Measurements from ENCODE around the gene SULT1A2. TPM values are rescaled to one million over a fixed set of nuclear protein-coding genes. Genes with fewer than 3 reads are reported as not detected.
"Not testable (repeated sequence)": the region's sequence is repeated elsewhere in the genome, so short reads cannot be mapped to it uniquely, and the experiment has no call there.

The SULT1A2 gene
- total RNA-seq, 1 experiment from 2014 or later: 0.43 TPM

GRCh38 chr16:28610595-28611191 lies 13.8 kb upstream of the SULT1A2 start:
- H3K27me3 Mint-ChIP-seq (ENCODE audit: insufficient read depth, unreplicated experiment): no peaks in the 10 kb centered on the region

GRCh38 chr16:28609631-28610594 lies 13.1 kb upstream of the SULT1A2 start, which contains the start of gene SULT1A1:
Gene SULT1A1, minus strand, starts transcription at chr16:28610044. Its CDS starts 1,189 bp downstream, at chr16:28608855.
- Histone ChIP-seq H3K36me3 (ENCODE audit: control insufficient read depth, insufficient read depth, low read length) (no peaks in the 10 kb centered on the region), H3K27me3 (replicated peaks; ENCODE audit: control insufficient read depth, insufficient read depth, low read length) (no peaks in the 10 kb centered on the region), H3K9me3 (no peaks in the 10 kb centered on the region), H3K4me1 (no peaks in the 10 kb centered on the region), H3K4me3 (ENCODE audit: low read depth, low read length) (no peak within 1 kb of the TSS)
- Mint-ChIP-seq H3K9me3 (ENCODE audit: unreplicated experiment) (no peaks in the 10 kb centered on the region), H3K36me3 (ENCODE audit: insufficient read depth, unreplicated experiment) (peaks cover 6% of the 10 kb centered on the region), H3K27me3 (ENCODE audit: insufficient read depth, unreplicated experiment) (no peaks in the 10 kb centered on the region), H3K27ac (ENCODE audit: unreplicated experiment) (no peak within 1 kb of the TSS), H3K4me1 (ENCODE audit: low read depth, unreplicated experiment) (no peaks in the 10 kb centered on the region), H3K4me3 (ENCODE audit: unreplicated experiment) (no peak within 1 kb of the TSS)
- TF ChIP-seq, protein P1, sequence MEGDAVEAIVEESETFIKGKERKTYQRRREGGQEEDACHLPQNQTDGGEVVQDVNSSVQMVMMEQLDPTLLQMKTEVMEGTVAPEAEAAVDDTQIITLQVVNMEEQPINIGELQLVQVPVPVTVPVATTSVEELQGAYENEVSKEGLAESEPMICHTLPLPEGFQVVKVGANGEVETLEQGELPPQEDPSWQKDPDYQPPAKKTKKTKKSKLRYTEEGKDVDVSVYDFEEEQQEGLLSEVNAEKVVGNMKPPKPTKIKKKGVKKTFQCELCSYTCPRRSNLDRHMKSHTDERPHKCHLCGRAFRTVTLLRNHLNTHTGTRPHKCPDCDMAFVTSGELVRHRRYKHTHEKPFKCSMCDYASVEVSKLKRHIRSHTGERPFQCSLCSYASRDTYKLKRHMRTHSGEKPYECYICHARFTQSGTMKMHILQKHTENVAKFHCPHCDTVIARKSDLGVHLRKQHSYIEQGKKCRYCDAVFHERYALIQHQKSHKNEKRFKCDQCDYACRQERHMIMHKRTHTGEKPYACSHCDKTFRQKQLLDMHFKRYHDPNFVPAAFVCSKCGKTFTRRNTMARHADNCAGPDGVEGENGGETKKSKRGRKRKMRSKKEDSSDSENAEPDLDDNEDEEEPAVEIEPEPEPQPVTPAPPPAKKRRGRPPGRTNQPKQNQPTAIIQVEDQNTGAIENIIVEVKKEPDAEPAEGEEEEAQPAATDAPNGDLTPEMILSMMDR (IDR thresholded peaks at IDR 0.05; ENCODE audit: insufficient read depth in 1 of 2, low read depth in 1 of 2, low read length in 1 of 2, severe bottlenecking in 1 of 2, unreplicated experiment in 1 of 2): no peak
- BruUV-seq (replicated peaks): no TSS peak
- DNase-seq: no peak
- CTCF ChIA-PET: no interaction called here
- POLR2A ChIA-PET: no interaction called here
- intact Hi-C loops (cut with micrococcal nuclease; ENCODE audit: unreplicated experiment): no loop called here

More at GRCh38 chr16:28610595-28611191, 13.8 kb upstream of the SULT1A2 start:
- Histone ChIP-seq H3K4me1 (no peaks in the 10 kb centered on the region), H3K36me3 (ENCODE audit: control insufficient read depth, insufficient read depth, low read length) (no peaks in the 10 kb centered on the region), H3K4me3 (ENCODE audit: low read depth, low read length) (no peak overlapping the region), H3K27me3 (replicated peaks; ENCODE audit: control insufficient read depth, insufficient read depth, low read length) (no peaks in the 10 kb centered on the region), H3K9me3 (no peaks in the 10 kb centered on the region)
- no TSS peak for BruUV-seq (replicated peaks)
- no peak for DNase-seq
- intact Hi-C loops (cut with micrococcal nuclease; ENCODE audit: unreplicated experiment): no loop called here
- POLR2A ChIA-PET: no interaction called here
- Mint-ChIP-seq H3K4me3 (ENCODE audit: unreplicated experiment) (no peak overlapping the region), H3K9me3 (ENCODE audit: unreplicated experiment) (no peaks in the 10 kb centered on the region), H3K27ac (ENCODE audit: unreplicated experiment) (no peak overlapping the region), H3K36me3 (ENCODE audit: insufficient read depth, unreplicated experiment) (peaks cover 6% of the 10 kb centered on the region), H3K4me1 (ENCODE audit: low read depth, unreplicated experiment) (no peaks in the 10 kb centered on the region)
- CTCF ChIA-PET: no interaction called here
- TF ChIP-seq, protein P1 (IDR thresholded peaks at IDR 0.05; ENCODE audit: insufficient read depth in 1 of 2, low read depth in 1 of 2, low read length in 1 of 2, severe bottlenecking in 1 of 2, unreplicated experiment in 1 of 2): no peak

- not testable (repeated sequence) for BruUV-seq (replicated peaks)
Observed at GRCh38 chr16:28608867-28609596, 12.2 kb upstream of the SULT1A2 start.

DNA sequence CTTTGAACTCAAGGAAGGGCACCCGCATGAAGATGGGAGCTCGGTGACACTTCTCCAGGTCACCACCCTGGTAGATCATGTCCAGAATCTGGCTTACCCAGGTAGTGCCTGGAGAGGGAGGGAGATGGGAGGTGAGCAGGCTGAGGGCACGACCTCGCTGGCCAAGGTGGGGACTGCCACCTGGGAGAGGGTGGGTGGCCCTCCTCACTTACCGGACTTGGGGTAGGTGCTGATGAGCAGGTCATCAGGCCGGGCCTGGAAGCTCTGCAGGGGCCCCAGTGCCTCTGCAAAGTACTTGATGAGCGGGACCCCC lies 11.6 kb upstream of the SULT1A2 start:
- H3K4me1 ChIP-seq; DNase-seq; intact Hi-C loops (cut with micrococcal nuclease; ENCODE audit: unreplicated experiment); H3K4me3 Mint-ChIP-seq (ENCODE audit: unreplicated experiment); H3K36me3 ChIP-seq (ENCODE audit: control insufficient read depth, insufficient read depth, low read length); H3K27me3 ChIP-seq (replicated peaks; ENCODE audit: control insufficient read depth, insufficient read depth, low read length); H3K4me3 ChIP-seq (ENCODE audit: low read depth, low read length); CTCF ChIA-PET; H3K36me3 Mint-ChIP-seq (ENCODE audit: insufficient read depth, unreplicated experiment); BruUV-seq (replicated peaks); H3K27me3 Mint-ChIP-seq (ENCODE audit: insufficient read depth, unreplicated experiment); H3K9me3 Mint-ChIP-seq (ENCODE audit: unreplicated experiment); H3K4me1 Mint-ChIP-seq (ENCODE audit: low read depth, unreplicated experiment); POLR2A ChIA-PET; H3K27ac Mint-ChIP-seq (ENCODE audit: unreplicated experiment); H3K9me3 ChIP-seq: not testable (repeated sequence)

More at GRCh38 chr16:28608867-28609596, 12.2 kb upstream of the SULT1A2 start:
- DNase-seq; H3K27me3 Mint-ChIP-seq (ENCODE audit: insufficient read depth, unreplicated experiment); H3K27me3 ChIP-seq (replicated peaks; ENCODE audit: control insufficient read depth, insufficient read depth, low read length); CTCF ChIA-PET; H3K36me3 Mint-ChIP-seq (ENCODE audit: insufficient read depth, unreplicated experiment); H3K9me3 Mint-ChIP-seq (ENCODE audit: unreplicated experiment); intact Hi-C loops (cut with micrococcal nuclease; ENCODE audit: unreplicated experiment); H3K4me3 Mint-ChIP-seq (ENCODE audit: unreplicated experiment); H3K27ac Mint-ChIP-seq (ENCODE audit: unreplicated experiment); H3K4me1 ChIP-seq; H3K4me3 ChIP-seq (ENCODE audit: low read depth, low read length); POLR2A ChIA-PET; H3K9me3 ChIP-seq; H3K4me1 Mint-ChIP-seq (ENCODE audit: low read depth, unreplicated experiment); H3K36me3 ChIP-seq (ENCODE audit: control insufficient read depth, insufficient read depth, low read length): not testable (repeated sequence)

- H3K9me3 Mint-ChIP-seq (ENCODE audit: unreplicated experiment); H3K4me3 ChIP-seq (ENCODE audit: low read depth, low read length); H3K27me3 ChIP-seq (replicated peaks; ENCODE audit: control insufficient read depth, insufficient read depth, low read length); H3K27me3 Mint-ChIP-seq (ENCODE audit: insufficient read depth, unreplicated experiment); POLR2A ChIA-PET; BruUV-seq (replicated peaks); DNase-seq; intact Hi-C loops (cut with micrococcal nuclease; ENCODE audit: unreplicated experiment); H3K36me3 ChIP-seq (ENCODE audit: control insufficient read depth, insufficient read depth, low read length); H3K4me1 Mint-ChIP-seq (ENCODE audit: low read depth, unreplicated experiment); CTCF ChIA-PET; H3K27ac Mint-ChIP-seq (ENCODE audit: unreplicated experiment); H3K4me3 Mint-ChIP-seq (ENCODE audit: unreplicated experiment); H3K9me3 ChIP-seq; H3K36me3 Mint-ChIP-seq (ENCODE audit: insufficient read depth, unreplicated experiment); H3K4me1 ChIP-seq: not testable (repeated sequence)
Observed at GRCh38 chr16:28607681-28608495, 11.0 kb upstream of the SULT1A2 start.
